ENCODE results near the gene BEND6.

- TF ChIP-seq CTCF (IDR thresholded peaks at IDR 0.05) (no peak), EP300 (IDR thresholded peaks at IDR 0.05) (no peak)
Observed at GRCh38 chr6:57069920-57070331, 115.0 kb downstream of the BEND6 start.
